GM21528 (cell line): ENCODE results near the gene NTHL1.

Experiments used
- ATAC-seq: cut with Tn5 transposase; IDR thresholded peaks from one replicate; pipeline ENCODE4 v1.9.1; 2021; ENCODE audit warnings: mild to moderate bottlenecking, moderate library complexity; ENCODE audit not compliant: unreplicated experiment, low FRiP score

The NTHL1 gene

DNA sequence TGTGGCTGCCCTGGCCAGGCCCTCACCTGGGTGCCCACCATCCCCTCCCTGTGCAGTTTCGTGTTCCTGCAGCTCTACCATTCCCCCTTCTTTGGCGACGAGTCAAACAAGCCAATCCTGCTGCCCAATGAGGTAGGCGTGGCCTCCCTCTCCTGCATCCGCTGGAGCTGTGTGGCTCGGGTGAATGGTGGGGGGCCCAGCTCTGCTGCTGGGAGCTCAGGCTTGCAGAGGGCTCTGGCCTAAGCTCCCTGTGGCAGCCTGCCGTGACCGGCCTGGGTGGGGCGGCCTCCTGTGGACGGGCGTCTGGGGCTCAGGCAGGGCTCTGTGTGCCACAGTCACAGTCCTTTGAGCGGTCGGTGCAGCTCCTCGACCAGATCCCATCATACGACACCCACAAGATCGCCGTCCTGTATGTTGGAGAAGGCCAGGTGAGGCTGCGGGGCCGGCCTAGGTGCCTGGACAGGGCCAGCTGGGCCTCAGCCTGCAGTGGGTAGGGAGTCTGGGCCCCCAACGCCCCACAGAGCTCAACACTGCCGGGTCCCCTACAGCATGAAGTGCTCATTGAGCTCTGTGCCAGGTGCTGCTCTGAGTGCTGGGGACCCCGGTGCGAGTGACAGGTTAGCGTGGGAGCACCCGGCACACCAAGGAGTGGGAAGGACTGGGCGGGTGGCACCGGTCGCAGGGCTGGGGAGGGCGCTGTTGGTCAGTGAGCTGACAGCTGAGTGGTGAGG, 37.4 kb upstream of the NTHL1 start:
- no peak for ATAC-seq

DNA sequence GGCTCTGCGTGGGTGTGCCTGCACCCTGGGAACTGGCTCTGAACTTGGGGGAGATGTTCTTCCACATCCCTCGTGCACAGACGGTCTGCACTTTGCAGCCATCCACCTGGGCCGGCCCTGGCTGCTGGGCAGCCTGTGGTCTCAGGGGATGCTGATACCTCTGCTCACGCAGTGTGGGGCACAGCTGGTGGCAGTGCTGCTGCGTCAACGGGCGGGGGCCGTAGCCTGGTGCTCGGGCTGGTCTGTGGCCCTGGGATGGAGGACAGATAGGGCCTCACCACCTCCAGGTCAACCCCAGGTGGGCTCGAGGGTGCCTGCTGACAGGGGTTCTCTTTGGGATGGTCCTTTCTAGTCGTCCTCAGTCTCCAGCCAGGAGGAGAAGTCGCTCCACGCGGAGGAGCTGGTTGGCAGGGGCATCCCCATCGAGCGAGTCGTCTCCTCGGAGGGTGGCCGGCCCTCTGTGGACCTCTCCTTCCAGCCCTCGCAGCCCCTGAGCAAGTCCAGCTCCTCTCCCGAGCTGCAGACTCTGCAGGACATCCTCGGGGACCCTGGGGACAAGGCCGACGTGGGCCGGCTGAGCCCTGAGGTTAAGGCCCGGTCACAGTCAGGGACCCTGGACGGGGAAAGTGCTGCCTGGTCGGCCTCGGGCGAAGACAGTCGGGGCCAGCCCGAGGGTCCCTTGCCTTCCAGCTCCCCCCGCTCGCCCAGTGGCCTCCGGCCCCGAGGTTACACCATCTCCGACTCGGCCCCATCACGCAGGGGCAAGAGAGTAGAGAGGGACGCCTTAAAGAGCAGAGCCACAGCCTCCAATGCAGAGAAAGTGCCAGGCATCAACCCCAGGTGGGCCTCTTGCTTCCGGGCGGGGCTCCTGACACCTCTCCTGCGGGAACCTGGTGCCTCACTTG, 36.5 kb upstream of the NTHL1 start:
- ATAC-seq: no peak

DNA sequence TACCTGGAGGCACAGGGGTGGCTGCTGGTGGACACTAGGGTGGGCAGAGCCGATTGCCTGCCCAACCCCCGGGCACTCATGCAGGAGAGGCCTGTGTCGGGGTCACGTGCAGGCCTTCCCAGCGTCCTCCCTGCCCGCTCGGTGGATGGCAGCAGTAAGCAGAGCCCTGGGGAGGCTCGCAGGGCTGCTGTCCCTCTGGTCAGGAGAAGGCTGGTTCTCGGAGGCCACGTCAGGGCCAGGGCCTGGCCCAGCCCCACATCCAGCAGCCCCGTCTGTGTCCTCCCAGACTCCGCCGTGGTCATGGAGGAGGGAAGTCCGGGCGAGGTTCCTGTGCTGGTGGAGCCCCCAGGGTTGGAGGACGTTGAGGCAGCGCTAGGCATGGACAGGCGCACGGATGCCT, 35.8 kb upstream of the NTHL1 start:
- ATAC-seq: no peak

DNA sequence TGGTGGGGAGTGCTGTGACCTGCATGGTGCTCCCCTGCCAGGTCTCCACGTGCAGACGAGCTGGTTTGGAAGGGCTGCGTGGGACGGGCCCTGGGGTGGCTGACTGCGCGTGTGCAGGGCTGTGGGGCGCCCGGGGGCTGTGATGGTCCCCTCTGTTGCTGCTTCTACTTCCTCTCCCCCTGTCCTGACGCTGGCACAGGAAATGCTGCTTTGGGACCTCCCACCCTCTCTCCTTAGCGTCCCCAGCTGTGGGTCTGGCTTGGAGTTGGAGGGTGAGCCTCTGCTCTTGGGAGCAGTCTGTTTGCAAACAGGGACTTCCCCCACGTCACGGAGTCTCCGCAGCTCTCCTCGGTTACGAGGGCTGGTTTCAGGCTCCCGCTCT, 35.3 kb upstream of the NTHL1 start:
- no peak for ATAC-seq

DNA sequence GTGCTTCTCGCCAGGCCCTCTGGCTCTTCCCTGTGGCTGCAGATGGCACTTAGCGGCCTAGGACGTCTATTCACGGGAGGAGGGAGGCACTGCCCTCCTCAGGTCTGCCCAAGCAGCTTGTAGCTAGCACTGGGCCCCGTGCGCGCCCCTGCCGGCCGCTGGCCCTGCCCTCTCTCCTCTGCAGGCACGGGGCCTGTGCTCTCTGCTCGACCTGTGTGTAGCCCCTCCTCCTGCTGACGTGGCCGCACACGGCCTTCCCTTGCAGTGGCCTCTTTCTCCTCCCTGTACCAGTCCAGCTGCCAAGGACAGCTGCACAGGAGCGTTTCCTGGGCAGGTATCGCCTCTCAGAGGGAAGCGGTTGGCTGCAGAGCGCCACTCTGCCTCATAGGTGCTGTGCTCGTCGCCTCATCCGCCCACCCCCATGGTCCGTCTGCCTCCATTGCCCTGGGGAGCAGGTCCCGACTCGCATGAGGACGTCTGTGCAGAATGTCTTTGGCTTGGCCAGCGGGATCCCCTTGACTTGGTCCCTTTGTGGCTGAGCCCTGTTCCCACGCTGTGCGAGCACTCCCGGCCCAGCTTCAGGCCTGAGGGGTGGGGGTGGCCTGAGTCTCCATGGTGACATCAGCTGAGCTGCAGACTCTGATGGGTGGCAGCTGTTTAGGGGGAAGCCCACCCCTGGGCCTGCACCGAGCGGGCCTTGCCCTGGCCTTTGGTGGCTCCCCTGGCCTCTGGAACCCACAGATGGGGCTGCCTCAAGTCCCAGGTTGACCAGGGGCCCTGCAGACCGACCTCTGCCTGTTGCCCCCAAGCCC, 34.7 kb upstream of the NTHL1 start:
- no peak for ATAC-seq

DNA sequence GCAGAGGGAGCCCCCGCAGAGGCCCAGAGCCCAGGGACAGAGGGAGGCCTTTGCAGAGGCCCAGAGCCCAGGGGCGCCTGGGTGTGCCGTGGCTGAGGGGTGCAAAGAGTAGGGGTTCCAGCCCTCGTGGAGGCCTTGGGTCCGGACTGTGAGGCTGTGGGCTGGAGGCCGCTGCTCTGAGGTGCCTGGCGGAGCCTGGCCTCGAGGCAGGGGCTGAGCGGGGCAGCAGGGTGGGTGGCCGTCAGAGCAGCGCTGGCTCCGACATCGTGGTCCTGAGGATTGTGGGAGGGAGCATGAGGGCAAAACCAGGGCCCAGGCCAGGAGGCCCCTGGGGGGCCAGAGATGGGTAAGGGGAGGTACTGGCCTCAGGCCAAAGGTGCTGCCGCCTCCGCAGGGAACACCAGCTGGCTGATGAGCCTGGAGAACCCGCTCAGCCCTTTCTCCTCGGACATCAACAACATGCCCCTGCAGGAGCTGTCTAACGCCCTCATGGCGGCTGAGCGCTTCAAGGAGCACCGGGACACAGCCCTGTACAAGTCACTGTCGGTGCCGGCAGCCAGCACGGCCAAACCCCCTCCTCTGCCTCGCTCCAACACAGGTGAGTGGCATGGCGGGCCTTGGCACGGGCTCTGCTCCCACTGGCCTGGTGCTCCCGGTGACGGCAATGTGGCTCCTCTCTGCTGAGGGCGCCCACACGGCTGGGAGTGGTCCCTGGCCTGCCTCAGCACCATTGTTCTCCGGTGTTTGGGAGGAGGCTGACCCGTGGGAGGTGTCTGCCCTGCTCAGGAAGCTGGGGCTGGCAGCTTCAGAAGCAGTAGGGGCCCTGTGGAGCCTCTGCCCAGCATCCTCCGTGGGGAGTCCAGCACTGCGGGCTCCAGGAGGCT, 33.8 kb upstream of the NTHL1 start:
- no peak for ATAC-seq

DNA sequence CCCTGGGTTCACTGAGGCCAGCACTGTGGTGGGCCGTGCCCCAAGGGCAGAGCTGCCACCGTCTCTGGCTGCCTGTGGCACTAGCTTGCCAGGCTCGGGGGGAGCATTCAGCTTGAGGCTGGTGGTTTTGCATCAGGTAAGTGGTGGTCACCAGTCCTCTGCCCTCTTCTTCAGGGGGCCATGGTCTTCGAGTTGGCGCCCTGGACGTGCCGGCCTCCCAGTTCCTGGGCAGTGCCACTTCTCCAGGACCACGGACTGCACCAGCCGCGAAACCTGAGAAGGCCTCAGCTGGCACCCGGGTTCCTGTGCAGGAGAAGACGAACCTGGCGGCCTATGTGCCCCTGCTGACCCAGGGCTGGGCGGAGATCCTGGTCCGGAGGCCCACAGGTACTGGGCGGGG, 32.4 kb upstream of the NTHL1 start:
- ATAC-seq: no peak

DNA sequence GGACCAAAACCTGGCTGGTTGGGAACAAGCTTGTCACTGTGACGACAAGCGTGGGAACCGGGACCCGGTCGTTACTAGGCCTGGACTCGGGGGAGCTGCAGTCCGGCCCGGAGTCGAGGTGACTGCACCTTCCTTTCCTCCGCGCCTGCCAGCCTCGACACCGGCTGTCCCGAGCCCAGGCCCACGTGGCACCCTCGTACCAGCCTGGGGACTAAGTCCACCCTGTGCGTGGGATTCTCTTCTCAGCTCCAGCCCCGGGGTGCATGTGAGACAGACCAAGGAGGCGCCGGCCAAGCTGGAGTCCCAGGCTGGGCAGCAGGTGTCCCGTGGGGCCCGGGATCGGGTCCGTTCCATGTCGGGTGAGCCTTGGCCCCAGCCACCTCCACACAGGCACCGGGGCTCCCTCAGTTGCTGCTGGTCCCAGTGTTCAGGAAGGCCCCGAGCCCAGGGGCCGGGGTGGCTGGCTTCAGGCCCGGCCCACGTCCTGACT, 31.7 kb upstream of the NTHL1 start:
- ATAC-seq: no peak

DNA sequence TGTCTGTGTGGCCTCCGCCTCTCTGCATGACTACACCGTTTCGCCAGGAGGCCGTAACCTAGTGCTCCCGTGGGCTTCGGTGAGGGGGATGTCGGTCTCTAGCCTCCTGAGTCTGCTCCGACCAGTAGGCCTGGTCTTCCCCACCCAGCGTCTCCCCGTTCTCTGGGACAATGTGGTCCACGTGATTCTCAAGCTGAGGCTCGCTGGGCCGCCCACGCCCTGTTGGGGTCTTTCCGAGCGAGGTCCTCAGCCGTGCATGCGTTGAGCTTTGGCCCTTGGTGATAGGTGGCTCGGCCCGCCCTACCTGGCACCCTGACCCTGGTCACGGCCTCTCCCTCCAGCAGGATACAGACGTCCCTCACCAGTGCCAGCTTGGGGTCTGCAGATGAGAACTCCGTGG, 31.1 kb upstream of the NTHL1 start:
- ATAC-seq: no peak

DNA sequence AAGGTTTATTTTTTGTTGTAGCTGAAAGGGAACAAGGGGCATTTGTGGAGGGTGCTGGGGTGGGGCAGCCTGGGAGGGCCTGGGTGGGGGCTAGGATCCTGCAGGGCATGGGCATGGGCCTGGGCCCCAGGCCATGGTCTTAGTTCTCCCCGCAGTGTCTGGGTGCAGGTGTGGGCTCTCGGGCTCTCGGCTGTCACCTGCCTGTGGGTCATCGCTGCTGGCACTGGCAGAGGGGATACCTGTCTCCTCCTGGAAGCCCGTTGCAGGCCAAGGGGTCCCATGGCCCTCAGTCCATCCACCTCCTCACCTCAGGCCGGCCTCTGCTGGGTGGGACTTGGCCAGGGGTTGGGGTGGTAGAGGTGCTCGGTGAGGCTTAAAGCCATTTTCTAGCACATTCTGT, 30.5 kb upstream of the NTHL1 start:
- no peak for ATAC-seq

DNA sequence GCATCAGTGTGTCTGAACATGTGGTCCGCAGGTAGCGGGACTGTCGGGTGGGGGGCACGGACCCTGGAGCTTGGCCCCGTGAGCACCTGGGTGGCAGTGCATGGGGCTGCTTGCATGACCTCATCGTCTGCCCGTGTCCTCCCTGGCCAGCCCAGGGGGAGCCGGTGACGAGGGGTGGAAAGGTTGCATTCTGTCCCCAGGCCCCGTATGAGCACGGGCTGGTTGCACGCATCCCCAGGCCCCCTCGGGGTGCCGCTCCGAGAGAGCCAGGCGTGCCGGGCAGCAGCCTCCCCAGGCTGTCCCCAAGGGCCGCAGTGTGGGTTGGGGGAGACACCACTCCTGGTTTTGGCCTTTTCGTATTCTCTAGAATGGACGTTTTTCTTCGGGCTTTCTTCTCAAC, 30.1 kb upstream of the NTHL1 start:
- ATAC-seq: no peak

DNA sequence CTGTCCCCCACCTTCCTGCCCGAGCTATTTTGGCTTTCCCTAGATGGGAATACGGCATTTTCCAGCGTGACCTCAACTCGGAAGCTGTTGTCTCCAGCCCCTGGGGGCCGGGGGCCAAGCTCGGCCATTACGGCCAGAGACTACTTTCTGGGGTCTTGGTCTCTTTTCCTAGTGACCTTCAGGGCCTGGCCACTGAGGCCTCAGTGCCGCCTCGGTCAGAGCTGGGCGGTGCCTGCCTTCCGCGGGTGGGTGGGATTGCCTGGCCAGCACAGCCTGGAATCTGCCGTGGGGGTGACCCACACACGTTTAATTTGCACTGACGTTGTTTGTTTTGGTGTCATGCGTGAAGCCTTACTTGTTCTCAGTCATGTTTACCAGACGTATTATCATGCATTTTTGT, 29.4 kb upstream of the NTHL1 start:
- ATAC-seq: no peak

DNA sequence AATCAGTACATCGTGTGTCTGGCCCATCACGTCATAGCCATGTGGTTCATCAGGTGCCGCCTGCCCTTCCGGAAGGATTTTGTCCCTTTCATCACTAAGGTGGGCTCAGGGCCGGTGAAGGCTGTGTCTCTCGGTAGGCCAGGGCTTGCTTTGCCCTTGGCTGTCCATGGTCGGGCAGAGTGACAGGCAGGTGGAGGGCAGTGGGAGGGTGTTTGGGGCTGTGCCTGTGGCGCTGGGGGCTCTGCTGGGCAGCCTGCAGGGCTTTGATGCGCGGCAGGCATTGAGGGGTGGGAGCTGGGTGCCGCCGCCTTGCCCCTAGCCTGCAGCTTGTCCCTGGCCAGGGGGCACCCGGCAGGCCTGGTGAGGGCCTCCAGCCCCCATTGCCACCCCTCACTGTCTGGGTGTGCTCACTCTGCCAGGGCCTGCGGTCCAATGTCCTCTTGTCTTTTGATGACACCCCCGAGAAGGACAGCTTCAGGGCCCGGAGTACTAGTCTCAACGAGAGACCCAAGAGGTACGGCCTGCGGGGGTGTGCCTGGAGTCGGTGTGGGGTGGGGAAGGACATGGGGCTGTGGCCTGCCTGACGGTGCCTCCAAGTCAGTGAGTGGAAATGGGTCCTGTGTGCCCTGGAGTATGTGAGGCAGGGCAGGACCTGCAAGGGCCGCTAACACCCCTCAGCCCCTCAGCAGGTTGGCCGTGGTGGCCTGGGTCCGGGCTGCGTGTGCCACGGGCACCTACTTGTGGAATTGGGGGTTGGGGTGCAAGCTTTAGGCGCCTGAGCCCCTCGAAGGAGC, 28.6 kb upstream of the NTHL1 start:
- ATAC-seq: no peak

DNA sequence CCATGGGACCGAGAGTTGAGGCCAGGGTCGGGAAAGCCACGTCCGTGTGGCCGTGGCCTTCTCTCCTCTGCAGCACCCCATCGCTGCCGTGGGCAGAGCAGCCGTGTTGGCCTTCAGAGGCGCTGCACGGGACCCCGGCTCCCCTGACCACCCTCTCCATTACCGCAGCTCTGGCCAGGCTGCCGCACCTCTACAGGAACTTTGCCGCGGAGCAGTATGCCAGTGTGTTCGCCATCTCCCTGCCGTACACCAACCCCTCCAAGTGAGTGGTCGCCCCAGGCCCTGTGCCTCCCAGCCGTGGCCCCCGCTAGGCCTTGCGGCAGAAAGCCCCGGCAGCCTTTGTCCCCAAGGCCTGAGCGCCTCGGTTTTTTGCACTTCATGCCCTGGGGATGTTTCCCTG, 28.0 kb upstream of the NTHL1 start:
- no peak for ATAC-seq

DNA sequence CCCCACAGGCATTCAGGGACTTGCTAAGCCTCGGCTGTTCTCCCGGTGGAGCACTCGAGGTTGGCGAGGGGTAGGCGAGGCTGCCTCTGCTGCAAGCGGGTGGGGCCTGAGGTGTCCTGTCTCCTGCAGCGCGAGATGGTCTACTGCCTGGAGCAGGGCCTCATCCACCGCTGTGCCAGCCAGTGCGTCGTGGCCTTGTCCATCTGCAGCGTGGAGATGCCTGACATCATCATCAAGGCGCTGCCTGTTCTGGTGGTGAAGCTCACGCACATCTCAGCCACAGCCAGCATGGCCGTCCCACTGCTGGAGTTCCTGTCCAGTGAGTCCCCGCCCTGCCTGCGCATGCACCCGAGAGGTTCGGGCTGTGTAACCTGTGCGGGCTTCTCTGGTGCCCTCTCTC, 26.4 kb upstream of the NTHL1 start:
- no peak for ATAC-seq

DNA sequence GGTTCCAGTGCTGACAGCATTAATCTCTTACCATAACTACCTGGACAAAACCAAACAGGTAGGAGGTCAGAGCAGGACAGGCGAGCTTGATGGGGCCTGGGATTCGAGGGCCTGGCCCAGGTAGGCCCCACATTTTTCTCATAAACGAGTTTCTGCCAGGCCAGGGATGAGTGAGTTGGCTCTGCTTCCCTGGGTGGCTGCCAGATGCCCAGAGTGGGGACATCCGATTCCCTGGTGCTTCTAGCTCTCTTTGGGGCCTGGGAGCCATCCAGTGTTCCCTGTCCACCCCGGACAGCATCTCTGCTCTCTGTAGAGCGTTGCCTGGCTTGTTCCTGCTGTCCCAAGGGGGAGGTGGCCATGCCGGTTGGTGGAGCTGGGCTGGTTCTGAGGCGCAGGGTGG, 25.3 kb upstream of the NTHL1 start:
- no peak for ATAC-seq

DNA sequence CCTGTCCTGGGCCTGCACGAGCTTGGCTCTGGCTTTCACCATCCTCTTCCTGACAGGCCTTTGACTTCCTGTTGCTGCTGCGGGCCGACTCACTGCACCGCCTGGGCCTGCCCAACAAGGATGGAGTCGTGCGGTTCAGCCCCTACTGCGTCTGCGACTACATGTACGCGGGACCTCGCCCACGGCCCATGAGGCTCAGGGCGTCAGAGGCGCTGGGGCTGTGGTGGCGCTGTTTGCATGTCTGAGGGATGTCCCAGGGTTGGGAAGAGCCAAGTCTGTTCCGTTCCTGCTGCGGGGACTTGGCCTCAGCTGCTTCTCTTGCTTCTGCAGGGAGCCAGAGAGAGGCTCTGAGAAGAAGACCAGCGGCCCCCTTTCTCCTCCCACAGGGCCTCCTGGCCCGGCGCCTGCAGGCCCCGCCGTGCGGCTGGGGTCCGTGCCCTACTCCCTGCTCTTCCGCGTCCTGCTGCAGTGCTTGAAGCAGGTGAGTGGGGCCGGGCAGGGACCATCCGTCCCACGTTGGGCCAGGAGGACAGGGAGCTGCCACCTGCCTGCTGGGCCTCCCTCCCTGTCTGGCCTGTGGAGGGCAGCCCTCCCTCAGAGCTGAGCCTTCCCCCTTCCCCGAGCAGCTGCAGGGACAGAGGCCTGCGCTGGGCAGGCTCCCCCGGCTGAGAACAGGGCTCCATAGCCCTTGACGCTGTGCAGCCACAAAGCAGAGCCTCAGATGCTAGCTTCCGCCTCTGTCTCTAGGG, 24.0 kb upstream of the NTHL1 start:
- ATAC-seq: no peak

DNA sequence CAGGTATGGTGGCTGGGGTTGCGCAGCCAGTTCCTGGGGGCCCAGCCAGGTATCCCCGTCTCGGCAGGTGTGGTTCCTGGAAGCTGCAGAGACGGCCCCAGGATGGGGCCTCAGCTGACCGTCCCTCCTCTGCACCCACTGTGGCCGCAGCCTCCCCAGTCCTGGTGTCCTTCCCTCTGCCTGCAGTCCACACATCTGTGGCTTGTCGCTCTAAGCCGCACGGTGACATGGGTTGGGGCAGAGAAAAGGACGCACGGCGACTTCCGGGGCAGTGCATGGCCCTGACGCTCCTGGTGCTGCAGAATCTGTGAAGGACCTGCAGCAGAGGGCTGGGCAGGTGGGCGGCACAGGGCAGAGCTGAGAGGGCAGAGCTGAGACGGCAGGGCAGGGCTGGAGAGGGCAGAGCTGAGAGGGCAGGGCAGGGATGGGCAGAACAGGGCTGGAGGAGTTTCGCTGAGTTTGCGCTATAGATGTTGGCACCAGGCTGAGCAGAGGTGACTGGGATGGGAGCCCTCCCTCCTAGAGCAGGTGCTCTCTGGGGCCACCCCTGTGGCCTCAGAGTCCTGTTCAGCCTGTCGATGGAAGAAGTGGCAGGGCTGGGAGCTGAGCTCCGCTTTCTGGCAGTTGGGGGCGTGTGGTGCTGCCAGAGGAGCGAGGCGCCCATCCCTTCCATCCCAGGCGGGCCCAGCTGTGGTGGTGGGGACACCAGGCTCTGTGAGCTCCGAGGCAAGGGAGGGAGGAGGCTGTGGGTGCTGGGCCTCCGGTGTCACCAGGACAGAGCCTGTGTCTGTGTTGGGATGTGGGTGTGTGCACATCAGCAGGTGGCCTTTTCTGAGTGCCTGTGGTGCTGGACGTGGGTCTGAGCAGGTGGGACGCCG, 23.2 kb upstream of the NTHL1 start:
- no peak for ATAC-seq
